Subcutaneous abdominal adipose tissue (tissue), 5 donors: ENCODE measurements around the gene FUT3.

Experiments
- H3K27ac ChIP-seq: one replicate; pipeline ENCODE4 v1.7.0; 2013; ENCODE audit warnings: low read depth, mild to moderate bottlenecking, inconsistent platforms, low read length, moderate library complexity
- H3K27me3 ChIP-seq, 5 donors: one replicate each; pipeline ENCODE4 v1.7.0; 2013; ENCODE audit warnings: low read length in 5 of 5, inconsistent platforms in 1 of 5; ENCODE audit not compliant: control insufficient read depth in 5 of 5, insufficient read depth in 4 of 5
- H3K36me3 ChIP-seq, 5 donors: one replicate each; pipeline ENCODE4 v1.7.0; 2013; ENCODE audit warnings: low read length in 5 of 5; ENCODE audit not compliant: control insufficient read depth in 5 of 5, insufficient read depth in 5 of 5
- H3K4me1 ChIP-seq, 5 donors: one replicate each; pipeline ENCODE4 v1.7.0; 2013; ENCODE audit warnings: low read length in 5 of 5, mild to moderate bottlenecking in 3 of 5, moderate library complexity in 1 of 5; ENCODE audit not compliant: control insufficient read depth in 5 of 5, insufficient read depth in 5 of 5
- H3K4me3 ChIP-seq, 5 donors: one replicate each; pipeline ENCODE4 v1.7.0; 2013; ENCODE audit warnings: low read length in 5 of 5, low read depth in 1 of 5
- H3K9ac ChIP-seq, 5 donors: one replicate each; pipeline ENCODE4 v1.7.0; 2013; ENCODE audit warnings: low read length in 5 of 5, mild to moderate bottlenecking in 4 of 5, moderate library complexity in 3 of 5
- H3K9me3 ChIP-seq, 5 donors: one replicate each; pipeline ENCODE4 v1.7.0; 2013; ENCODE audit warnings: low read length in 5 of 5; ENCODE audit not compliant: control insufficient read depth in 5 of 5
- donor health status: healthy.
- donor health status: healthy.
- donor health status: healthy.
- donor health status: healthy.
- donor health status: healthy.

FUT3 gene

DNA sequence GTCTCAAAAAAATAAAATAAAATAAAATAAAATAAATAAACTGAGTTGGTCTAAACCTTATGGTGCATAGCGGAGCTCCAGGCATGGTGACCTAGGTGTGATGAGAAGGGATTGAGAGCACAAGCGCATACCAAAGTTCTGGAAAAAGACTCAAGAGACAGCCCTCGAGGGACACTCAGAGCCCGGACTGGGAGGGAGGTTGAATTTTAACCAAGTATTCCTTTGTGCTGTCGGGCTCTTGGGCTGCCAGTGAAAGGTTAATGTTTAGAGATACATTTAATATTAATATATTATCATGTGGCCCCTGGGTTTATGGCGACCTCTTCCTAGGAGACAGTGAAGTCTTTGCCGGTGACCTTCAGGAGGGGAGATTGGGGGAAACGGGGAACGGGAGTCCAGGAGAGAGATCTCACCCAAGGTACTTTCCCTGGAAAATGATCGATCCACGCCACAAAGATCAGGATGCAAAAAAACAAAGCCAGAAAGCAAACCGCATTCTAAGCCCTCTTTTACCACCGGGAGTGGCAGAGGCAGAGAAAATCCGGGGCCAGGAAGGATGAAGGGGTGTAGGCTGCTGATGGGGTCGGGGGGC is 13.4 kb downstream of the FUT3 start:
- no peak overlapping the region for H3K9ac ChIP-seq

DNA sequence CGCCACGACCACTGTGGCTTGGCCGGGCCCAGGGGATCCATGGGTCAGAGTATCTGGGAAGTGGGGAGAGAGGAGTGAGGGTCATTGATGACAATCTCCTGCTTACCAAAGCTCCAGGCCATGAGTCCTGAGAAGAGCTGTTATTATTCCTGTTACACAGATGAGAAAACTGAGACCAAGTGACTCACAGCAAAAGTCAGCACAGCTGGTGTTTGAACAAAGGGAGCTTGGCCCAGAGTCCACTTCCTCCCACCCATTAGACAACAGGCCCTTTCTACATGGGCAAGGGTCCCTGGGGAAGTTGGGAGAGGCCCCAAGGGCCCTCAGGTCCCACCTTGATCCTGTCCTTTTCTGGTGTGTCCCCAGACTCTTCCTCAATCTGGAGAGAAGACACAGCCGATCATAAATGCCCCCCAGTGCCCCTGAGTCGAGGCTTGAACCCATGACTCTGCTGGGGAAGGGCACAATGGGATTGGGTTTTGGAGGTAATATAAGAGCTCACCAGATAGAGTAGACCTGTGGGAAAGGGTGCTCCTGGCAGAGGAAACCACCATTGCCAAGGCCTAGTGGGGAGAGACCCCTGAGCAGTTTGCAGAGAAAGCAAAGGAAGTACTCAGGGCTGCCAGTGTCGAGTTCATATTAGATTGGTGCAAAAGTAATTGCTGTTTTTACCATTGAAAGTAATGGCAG is 18.6 kb downstream of the FUT3 start:
- no peak overlapping the region for H3K4me3 ChIP-seq
- no peaks in the 10 kb centered on the region for H3K9me3 ChIP-seq
- H3K27me3 ChIP-seq = peaks cover 18 to 34% (median 21%) of the 10 kb centered on the region in 5 donors
- H3K27ac ChIP-seq = no peak overlapping the region
- H3K4me1 ChIP-seq = peaks cover 0 to 13% (median 7%) of the 10 kb centered on the region in 5 donors
- H3K36me3 ChIP-seq = no peaks in the 10 kb centered on the region
- H3K9ac ChIP-seq = no peak overlapping the region

More for the DNA sequence above, 13.4 kb downstream of the FUT3 start:
- Histone ChIP-seq H3K36me3 (no peaks in the 10 kb centered on the region), H3K27ac (no peak overlapping the region), H3K4me1 (peaks cover 0 to 8% (median 0%) of the 10 kb centered on the region in 5 donors), H3K27me3 (peaks cover 5 to 12% (median 9%) of the 10 kb centered on the region in 5 donors), H3K9me3 (no peaks in the 10 kb centered on the region), H3K4me3 (no peak overlapping the region)

- H3K36me3 ChIP-seq = no peaks in the 10 kb centered on the region
- H3K9ac ChIP-seq = no peak overlapping the region
- no peaks in the 10 kb centered on the region for H3K9me3 ChIP-seq
- peaks cover 18 to 38% (median 21%) of the 10 kb centered on the region in 5 donors for H3K27me3 ChIP-seq
- H3K4me1 ChIP-seq = peaks cover 0 to 16% (median 7%) of the 10 kb centered on the region in 5 donors
- no peak overlapping the region for H3K4me3 ChIP-seq
- H3K27ac ChIP-seq = no peak overlapping the region
Measured at GRCh38 chr19:5832061-5832460, 19.2 kb downstream of the FUT3 start.

- H3K4me1 ChIP-seq = peaks cover 0 to 23% (median 7%) of the 10 kb centered on the region in 5 donors
- H3K27me3 ChIP-seq = peaks cover 18 to 40% (median 21%) of the 10 kb centered on the region in 5 donors
- H3K36me3 ChIP-seq = no peaks in the 10 kb centered on the region
- H3K4me3 ChIP-seq = no peak overlapping the region
- no peak overlapping the region for H3K27ac ChIP-seq
- H3K9me3 ChIP-seq = no peaks in the 10 kb centered on the region
- H3K9ac ChIP-seq = no peak overlapping the region
Measured at GRCh38 chr19:5831159-5831558, 20.1 kb downstream of the FUT3 start.

- no peak overlapping the region for H3K27ac ChIP-seq
- H3K9ac ChIP-seq = no peak overlapping the region
- H3K27me3 ChIP-seq = peaks cover 14 to 46% (median 21%) of the 10 kb centered on the region in 5 donors
- H3K4me3 ChIP-seq = no peak overlapping the region
- H3K9me3 ChIP-seq = no peaks in the 10 kb centered on the region
- no peaks in the 10 kb centered on the region for H3K36me3 ChIP-seq
- peaks cover 0 to 23% (median 7%) of the 10 kb centered on the region in 5 donors for H3K4me1 ChIP-seq
Measured at GRCh38 chr19:5829567-5830310, 21.5 kb downstream of the FUT3 start.

- Histone ChIP-seq H3K27me3 (peaks cover 14 to 47% (median 21%) of the 10 kb centered on the region in 5 donors), H3K4me1 (peaks cover 0 to 23% (median 7%) of the 10 kb centered on the region in 5 donors), H3K9me3 (no peaks in the 10 kb centered on the region), H3K36me3 (no peaks in the 10 kb centered on the region), H3K27ac (no peak overlapping the region), H3K4me3 (peak overlapping the region; percentile 26 to 70 (median 62)), H3K9ac (peak overlapping the region in 2 of 5 donors; percentile 21 to 43)
Measured at GRCh38 chr19:5828661-5829566, 22.3 kb downstream of the FUT3 start.

DNA sequence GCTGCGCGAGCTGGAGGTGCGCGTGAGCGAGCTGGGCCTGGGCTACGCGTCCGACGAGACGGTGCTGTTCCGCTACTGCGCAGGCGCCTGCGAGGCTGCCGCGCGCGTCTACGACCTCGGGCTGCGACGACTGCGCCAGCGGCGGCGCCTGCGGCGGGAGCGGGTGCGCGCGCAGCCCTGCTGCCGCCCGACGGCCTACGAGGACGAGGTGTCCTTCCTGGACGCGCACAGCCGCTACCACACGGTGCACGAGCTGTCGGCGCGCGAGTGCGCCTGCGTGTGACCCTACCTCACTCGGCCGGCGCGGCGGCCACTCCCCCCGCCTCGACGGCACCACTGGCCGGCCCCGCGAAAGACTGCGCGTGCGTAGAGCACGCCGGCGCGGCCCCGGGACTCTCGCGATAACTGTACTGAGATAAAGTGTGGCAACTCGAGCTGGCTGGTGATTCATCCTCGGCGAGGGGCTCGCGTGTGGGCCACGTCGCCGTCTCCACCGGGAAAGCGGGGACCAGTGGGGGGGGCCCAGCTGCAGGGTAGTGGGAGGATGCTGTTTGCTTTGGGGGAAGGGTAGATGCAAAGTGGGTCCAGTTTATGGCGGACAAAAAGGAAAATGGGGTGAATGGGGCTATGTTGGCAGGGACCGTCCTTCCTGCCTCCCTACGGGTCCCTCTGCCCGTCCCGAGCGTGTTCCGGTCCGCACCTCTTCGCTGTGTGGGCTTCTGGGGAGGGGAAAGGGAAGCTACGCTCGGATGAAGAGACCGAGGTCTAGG is 23.2 kb downstream of the FUT3 start:
- Histone ChIP-seq H3K27me3 (peaks cover 14 to 53% (median 21%) of the 10 kb centered on the region in 5 donors), H3K27ac (no peak overlapping the region), H3K4me3 (peak overlapping the region; percentile 26 to 70 (median 62))

DNA sequence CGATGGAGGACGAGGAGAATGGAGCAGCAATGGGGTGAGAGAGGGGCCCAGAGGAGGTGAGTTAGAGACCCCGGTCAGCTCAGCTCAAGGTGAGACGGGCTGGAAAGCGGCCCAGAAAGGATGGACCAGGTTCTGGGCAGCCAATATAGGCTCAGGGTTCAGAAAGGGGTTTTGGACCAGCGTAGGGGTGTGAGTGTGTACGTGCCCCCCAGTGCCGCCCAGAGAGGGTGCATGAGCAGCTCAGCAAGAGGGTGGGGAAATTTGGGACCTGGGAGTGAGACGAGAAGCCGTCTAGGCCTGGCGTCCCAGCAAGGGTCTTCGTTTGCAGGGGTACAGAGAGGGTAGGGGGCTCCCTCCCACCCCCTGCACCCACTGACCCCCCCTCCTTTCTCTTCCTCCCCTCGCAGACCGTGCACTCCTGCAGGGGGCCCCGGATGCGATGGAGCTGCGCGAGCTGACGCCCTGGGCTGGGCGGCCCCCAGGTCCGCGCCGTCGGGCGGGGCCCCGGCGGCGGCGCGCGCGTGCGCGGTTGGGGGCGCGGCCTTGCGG is 23.8 kb downstream of the FUT3 start:
- Histone ChIP-seq H3K9ac (no peak overlapping the region), H3K4me3 (peak overlapping the region in 4 of 5 donors; percentile 60 to 70 (median 66)), H3K4me1 (peaks cover 0 to 23% (median 7%) of the 10 kb centered on the region in 5 donors), H3K9me3 (no peaks in the 10 kb centered on the region), H3K36me3 (no peaks in the 10 kb centered on the region), H3K27me3 (peaks cover 14 to 52% (median 20%) of the 10 kb centered on the region in 5 donors), H3K27ac (no peak overlapping the region)

More for the DNA sequence above, 23.2 kb downstream of the FUT3 start:
- H3K9ac ChIP-seq = peak overlapping the region in 2 of 5 donors; percentile 21 to 43
- H3K4me1 ChIP-seq = peaks cover 0 to 23% (median 7%) of the 10 kb centered on the region in 5 donors
- no peaks in the 10 kb centered on the region for H3K9me3 ChIP-seq
- H3K36me3 ChIP-seq = no peaks in the 10 kb centered on the region
